ENCODE results near the gene SSH2.

- TF ChIP-seq CTCF (IDR thresholded peaks at IDR 0.05) (no peak), POLR2A (IDR thresholded peaks at IDR 0.05) (no peak)
Observed at GRCh38 chr17:29588562-29589411, 341.2 kb downstream of the SSH2 start.
